C1 segment of cervical spinal cord (tissue), 14 donors: ENCODE results near the gene PRKCG.
"Not testable (repeated sequence)": the region's sequence is repeated elsewhere in the genome, so short reads cannot be mapped to it uniquely, and the experiment has no call there.

Experiments used
- DNase-seq, 14 donors: peaks; one replicate each; lab custom pipeline; 2025; lab: John Stamatoyannopoulos, UW

The PRKCG gene

GRCh38 chr19:53942001-53942786, 60.2 kb downstream of the PRKCG start:
- no peak for DNase-seq

GRCh38 chr19:53944416-53944815, 62.4 kb downstream of the PRKCG start:
- DNase-seq, result no peak

GRCh38 chr19:53944933-53945332, 62.9 kb downstream of the PRKCG start:
- no peak for DNase-seq

DNA sequence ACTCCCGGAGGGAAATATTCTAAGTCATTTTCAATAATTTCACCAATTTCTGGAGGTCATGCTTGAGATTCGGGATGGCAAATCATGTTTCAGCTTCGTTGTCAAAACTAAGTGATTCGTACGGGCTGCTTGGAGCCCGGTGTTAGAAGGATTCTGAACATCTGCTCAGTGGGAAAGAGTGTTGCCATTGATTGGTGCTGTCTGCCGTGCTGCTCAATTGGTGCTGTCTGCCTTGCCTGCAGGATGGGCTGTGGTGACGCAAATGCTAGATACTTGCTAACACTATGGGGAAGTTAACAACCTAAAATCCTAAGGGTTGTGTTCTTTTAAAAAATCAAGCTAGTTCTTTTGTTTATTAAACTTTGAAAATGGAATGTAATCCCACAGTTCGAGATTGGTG, 63.4 kb downstream of the PRKCG start:
- no peak for DNase-seq

DNA sequence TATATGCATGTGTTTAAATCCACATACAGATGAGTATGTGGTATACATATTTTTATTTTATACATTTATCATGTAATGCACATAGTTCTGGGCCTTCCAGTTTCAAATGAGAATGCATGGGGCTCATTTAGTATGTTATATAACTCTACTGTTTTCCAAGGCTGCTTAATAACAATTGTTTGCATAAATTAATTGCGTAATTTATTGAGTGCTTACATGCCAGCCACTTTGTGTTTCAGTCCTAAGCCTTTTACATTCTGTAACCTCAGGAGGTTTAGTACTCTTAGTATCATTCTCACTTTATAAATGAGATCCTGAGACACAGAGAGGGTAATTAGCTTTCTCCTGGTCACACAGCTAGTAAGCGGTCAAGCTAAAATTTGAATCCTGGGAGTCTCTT, 64.0 kb downstream of the PRKCG start:
- DNase-seq, result no peak

DNA sequence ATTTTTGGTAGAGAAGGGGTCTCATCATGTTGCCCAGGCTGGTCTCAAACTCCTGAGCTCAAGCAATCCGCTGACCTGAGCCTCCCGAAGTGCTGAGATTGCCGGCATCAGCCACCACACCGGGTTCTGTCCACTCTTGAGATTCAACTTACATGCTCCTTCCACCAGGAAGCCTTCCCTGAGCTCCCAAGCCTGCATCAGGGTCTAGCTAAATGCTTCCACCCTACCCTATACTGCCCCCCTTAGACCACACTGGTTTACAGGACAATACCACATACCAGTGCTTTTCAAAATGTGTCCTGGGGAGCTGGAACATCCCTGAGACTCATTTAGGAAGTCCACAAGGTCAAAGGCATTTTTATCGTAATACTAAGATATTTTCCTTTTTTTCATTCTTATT, 65.6 kb downstream of the PRKCG start:
- DNase-seq, result no peak

GRCh38 chr19:53948611-53949010, 66.6 kb downstream of the PRKCG start:
- not testable (repeated sequence) for DNase-seq

DNA sequence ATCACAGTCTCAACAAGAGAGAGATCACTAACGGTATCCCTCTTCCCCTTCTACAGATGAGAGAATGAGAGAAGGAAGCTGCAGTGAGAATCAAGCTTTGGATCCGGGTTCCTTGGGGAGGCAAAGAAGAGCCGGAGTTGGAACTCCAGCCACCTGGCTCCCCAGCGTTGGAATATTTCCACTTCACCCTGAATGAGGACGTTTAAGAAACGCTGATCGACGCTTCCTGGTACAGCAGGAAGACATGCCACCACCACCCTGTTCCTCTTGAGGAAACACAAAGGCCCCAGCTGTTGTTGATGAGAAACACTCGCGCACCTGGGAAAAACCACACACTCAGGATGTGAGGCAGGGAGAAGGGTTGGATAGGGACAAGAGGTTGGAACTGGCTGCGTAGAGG, 69.4 kb downstream of the PRKCG start:
- DNase-seq, result no peak

DNA sequence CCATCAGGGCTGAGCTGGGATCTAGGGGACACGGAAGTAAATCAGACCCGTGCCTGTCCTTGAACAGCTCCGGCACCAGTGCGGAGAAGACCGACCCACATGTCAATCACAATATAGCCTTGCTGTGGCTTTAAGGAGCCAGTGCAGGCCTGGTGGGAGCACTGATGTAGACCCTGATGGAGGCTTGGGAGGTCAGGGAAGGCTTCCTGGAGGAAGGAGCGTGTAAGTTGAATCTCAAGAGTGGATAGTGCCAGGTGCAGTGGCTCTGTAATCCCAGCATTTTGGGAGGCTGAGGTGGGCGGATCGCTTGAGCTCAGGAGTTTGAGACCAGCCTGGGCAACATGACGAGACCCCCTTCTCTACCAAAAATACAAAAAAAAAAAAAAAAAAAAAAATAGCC, 70.0 kb downstream of the PRKCG start:
- DNase-seq, result no peak

DNA sequence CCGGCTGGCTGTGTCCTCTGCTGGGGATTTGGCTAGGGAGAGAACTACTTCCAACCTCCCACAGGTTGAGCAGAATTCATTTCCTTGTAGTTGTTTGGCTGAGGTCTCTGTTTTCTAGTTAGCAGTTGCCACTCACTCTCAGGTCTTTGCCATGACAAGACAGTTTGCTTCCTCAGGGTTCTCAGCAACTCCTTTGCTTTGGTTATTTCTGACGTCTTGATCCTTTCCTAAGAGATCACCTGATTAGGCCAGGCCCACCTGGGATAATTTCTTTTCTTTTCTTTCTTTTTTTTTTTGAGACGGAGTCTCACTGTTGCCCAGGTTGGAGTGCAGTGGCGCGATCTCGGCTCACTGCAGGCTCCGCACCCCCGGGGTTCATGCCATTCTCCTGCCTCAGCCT, 71.4 kb downstream of the PRKCG start:
- no peak for DNase-seq
